ENCODE results near the gene OSBPL1A. TPM values are rescaled to one million over a fixed set of nuclear protein-coding genes. Genes with fewer than 3 reads are reported as not detected.

The OSBPL1A gene
- total and polyA plus RNA-seq, 2 experiments from 2014 or later = 24.6 to 31.3 TPM

GRCh38 chr18:24333084-24333483, 64.5 kb downstream of the OSBPL1A start:
- Histone ChIP-seq H3K4me2 (no peak overlapping the region), H2AFZ (no peak overlapping the region), H3K9me3 (ENCODE audit: low read depth) (no peaks in the 10 kb centered on the region), H3K27ac (no peak overlapping the region), H3K79me2 (no peaks in the 10 kb centered on the region), H3K4me1 (ENCODE audit: insufficient read depth) (no peaks in the 10 kb centered on the region), H3K27me3 (no peaks in the 10 kb centered on the region), H3K36me3 (replicated peaks; ENCODE audit: insufficient read depth, low read depth) (no peaks in the 10 kb centered on the region), H3K9me2 (replicated peaks; ENCODE audit: insufficient read depth) (no peaks in the 10 kb centered on the region), H3K4me3 (no peak overlapping the region), H4K20me1 (ENCODE audit: insufficient read depth, poor library complexity, severe bottlenecking) (no peaks in the 10 kb centered on the region)
- WGBS (ENCODE audit: low lambda C conversion rate, missing lambda C conversion rate) = 90% methylated on average over 2 of the region's 2 CpGs
- DNase-seq (ENCODE audit: low spot score) = no peak
- TF ChIP-seq CTCF (IDR thresholded peaks at IDR 0.05; ENCODE audit: poor library complexity) = no peak
- no peak for TF ChIP-seq EZH2phosphoT487 (IDR thresholded peaks at IDR 0.05; ENCODE audit: low read depth, severe bottlenecking, unreplicated experiment)
- TF ChIP-seq EZH2 (IDR thresholded peaks at IDR 0.05; ENCODE audit: borderline replicate concordance) = no peak

GRCh38 chr18:24326211-24326610, 71.4 kb downstream of the OSBPL1A start:
- Histone ChIP-seq H3K79me2 (no peaks in the 10 kb centered on the region), H3K4me3 (no peak overlapping the region), H3K9me2 (replicated peaks; ENCODE audit: insufficient read depth) (no peaks in the 10 kb centered on the region), H3K36me3 (replicated peaks; ENCODE audit: insufficient read depth, low read depth) (no peaks in the 10 kb centered on the region), H3K4me2 (no peak overlapping the region), H3K27ac (no peak overlapping the region), H3K27me3 (no peaks in the 10 kb centered on the region), H3K4me1 (ENCODE audit: insufficient read depth) (no peaks in the 10 kb centered on the region), H2AFZ (no peak overlapping the region), H3K9me3 (ENCODE audit: low read depth) (no peaks in the 10 kb centered on the region), H4K20me1 (ENCODE audit: insufficient read depth, poor library complexity, severe bottlenecking) (no peaks in the 10 kb centered on the region)
- TF ChIP-seq EZH2phosphoT487 (IDR thresholded peaks at IDR 0.05; ENCODE audit: low read depth, severe bottlenecking, unreplicated experiment) (no peak), EZH2 (IDR thresholded peaks at IDR 0.05; ENCODE audit: borderline replicate concordance) (no peak), CTCF (IDR thresholded peaks at IDR 0.05; ENCODE audit: poor library complexity) (no peak)
- WGBS (ENCODE audit: low lambda C conversion rate, missing lambda C conversion rate) = 94% methylated on average over 3 of the region's 3 CpGs
- DNase-seq (ENCODE audit: low spot score) = no peak

GRCh38 chr18:24322584-24323136, 75.0 kb downstream of the OSBPL1A start:
- H3K9me3 ChIP-seq (ENCODE audit: low read depth) = no peaks in the 10 kb centered on the region
- no peaks in the 10 kb centered on the region for H3K27me3 ChIP-seq
- H3K79me2 ChIP-seq = no peaks in the 10 kb centered on the region
- H3K4me1 ChIP-seq (ENCODE audit: insufficient read depth) = no peaks in the 10 kb centered on the region
- H3K27ac ChIP-seq = no peak overlapping the region
- H3K9me2 ChIP-seq (replicated peaks; ENCODE audit: insufficient read depth) = no peaks in the 10 kb centered on the region
- TF ChIP-seq EZH2phosphoT487 (IDR thresholded peaks at IDR 0.05; ENCODE audit: low read depth, severe bottlenecking, unreplicated experiment) (no peak), EZH2 (IDR thresholded peaks at IDR 0.05; ENCODE audit: borderline replicate concordance) (no peak), CTCF (IDR thresholded peaks at IDR 0.05; ENCODE audit: poor library complexity) (no peak)
- no peak for DNase-seq (ENCODE audit: low spot score)
- H3K36me3 ChIP-seq (replicated peaks; ENCODE audit: insufficient read depth, low read depth) = no peaks in the 10 kb centered on the region
- no peaks in the 10 kb centered on the region for H4K20me1 ChIP-seq (ENCODE audit: insufficient read depth, poor library complexity, severe bottlenecking)
- no peak overlapping the region for H2AFZ ChIP-seq
- H3K4me2 ChIP-seq = no peak overlapping the region
- H3K4me3 ChIP-seq = no peak overlapping the region

- no peaks in the 10 kb centered on the region for H4K20me1 ChIP-seq (ENCODE audit: insufficient read depth, poor library complexity, severe bottlenecking)
- no peaks in the 10 kb centered on the region for H3K9me2 ChIP-seq (replicated peaks; ENCODE audit: insufficient read depth)
- H3K27me3 ChIP-seq = no peaks in the 10 kb centered on the region
- no peaks in the 10 kb centered on the region for H3K9me3 ChIP-seq (ENCODE audit: low read depth)
- TF ChIP-seq EZH2 (IDR thresholded peaks at IDR 0.05; ENCODE audit: borderline replicate concordance) (no peak), CTCF (IDR thresholded peaks at IDR 0.05; ENCODE audit: poor library complexity) (no peak), EZH2phosphoT487 (IDR thresholded peaks at IDR 0.05; ENCODE audit: low read depth, severe bottlenecking, unreplicated experiment) (no peak)
- H3K4me2 ChIP-seq = no peak overlapping the region
- no peaks in the 10 kb centered on the region for H3K79me2 ChIP-seq
- no peaks in the 10 kb centered on the region for H3K4me1 ChIP-seq (ENCODE audit: insufficient read depth)
- 94% methylated on average over 1 of the region's 1 CpG for WGBS (ENCODE audit: low lambda C conversion rate, missing lambda C conversion rate)
- H3K27ac ChIP-seq = no peak overlapping the region
- H3K4me3 ChIP-seq = no peak overlapping the region
- no peak for DNase-seq (ENCODE audit: low spot score)
- H2AFZ ChIP-seq = no peak overlapping the region
- no peaks in the 10 kb centered on the region for H3K36me3 ChIP-seq (replicated peaks; ENCODE audit: insufficient read depth, low read depth)
These were observed 76.6 kb downstream of the OSBPL1A start for GRCh38 chr18:24321071-24321470.
